Astrocyte (in vitro differentiated cells and primary cell): ENCODE results near the gene ELMO1. TPM values are rescaled to one million over a fixed set of nuclear protein-coding genes. Genes with fewer than 3 reads are reported as not detected.

Source experiments
- DNase-seq: peaks from one replicate; pipeline ENCODE4 v3.0.0-alpha.2; 2010; ENCODE audit warnings: low read depth
- FAIRE-seq: peaks from 2 replicates; lab custom pipeline; 2011; peaks lifted over from hg19 to GRCh38; lab: Jason Lieb, UNC
- H2AFZ ChIP-seq: 2 replicates; pipeline ENCODE4 v1.6.0; 2012; ENCODE audit warnings: low read depth, low read length, inconsistent platforms
- H3K27ac ChIP-seq: 2 replicates; pipeline ENCODE4 v1.5.1; 2011; ENCODE audit warnings: low read depth, low read length, inconsistent platforms
- H3K27me3 ChIP-seq: 2 replicates; pipeline ENCODE4 v1.6.0; 2011; ENCODE audit warnings: low read length, inconsistent platforms; ENCODE audit not compliant: insufficient read depth
- H3K36me3 ChIP-seq: 2 replicates; pipeline ENCODE4 v1.5.1; 2011; ENCODE audit warnings: low read length, inconsistent platforms; ENCODE audit not compliant: insufficient read depth
- H3K4me1 ChIP-seq: 2 replicates; pipeline ENCODE4 v1.5.1; 2011; ENCODE audit warnings: low read length, inconsistent platforms; ENCODE audit not compliant: insufficient read depth
- H3K4me2 ChIP-seq: 2 replicates; pipeline ENCODE4 v1.6.0; 2012; ENCODE audit warnings: low read length, inconsistent platforms
- H3K4me3 ChIP-seq: 2 replicates; pipeline ENCODE4 v1.5.1; 2011; ENCODE audit warnings: low read depth, mild to moderate bottlenecking, low read length, inconsistent platforms; ENCODE audit not compliant: insufficient read depth
- H3K79me2 ChIP-seq: 2 replicates; pipeline ENCODE4 v1.6.0; 2012; ENCODE audit warnings: mild to moderate bottlenecking, low read length, inconsistent platforms; ENCODE audit not compliant: insufficient read depth
- H3K9ac ChIP-seq: 2 replicates; pipeline ENCODE4 v1.6.0; 2012; ENCODE audit warnings: mild to moderate bottlenecking, low read length, inconsistent platforms
- H3K9me3 ChIP-seq: 2 replicates; pipeline ENCODE4 v1.5.1; 2012; ENCODE audit warnings: low read depth, mild to moderate bottlenecking, low read length, inconsistent platforms; ENCODE audit not compliant: insufficient read depth
- H4K20me1 ChIP-seq: 2 replicates; pipeline ENCODE4 v1.6.0; 2012; ENCODE audit warnings: low read length, inconsistent platforms; ENCODE audit not compliant: insufficient read depth
- H3K27ac Mint-ChIP-seq: one replicate; pipeline ENCODE4 v1.8.0; 2021; ENCODE audit warnings: mild to moderate bottlenecking, mixed read lengths; ENCODE audit not compliant: unreplicated experiment
- H3K27me3 Mint-ChIP-seq: one replicate; pipeline ENCODE4 v1.8.0; 2021; ENCODE audit warnings: low read depth, mixed read lengths; ENCODE audit not compliant: unreplicated experiment
- H3K36me3 Mint-ChIP-seq: one replicate; pipeline ENCODE4 v1.8.0; 2021; ENCODE audit warnings: low read depth, mixed read lengths; ENCODE audit not compliant: unreplicated experiment
- H3K4me1 Mint-ChIP-seq: one replicate; pipeline ENCODE4 v1.8.0; 2021; ENCODE audit warnings: low read depth, mixed read lengths; ENCODE audit not compliant: unreplicated experiment
- H3K4me3 Mint-ChIP-seq: one replicate; pipeline ENCODE4 v1.8.0; 2021; ENCODE audit warnings: mild to moderate bottlenecking, moderate library complexity, mixed read lengths; ENCODE audit not compliant: unreplicated experiment
- H3K9me3 Mint-ChIP-seq: one replicate; pipeline ENCODE4 v1.8.0; 2021; ENCODE audit warnings: mild to moderate bottlenecking, mixed read lengths; ENCODE audit not compliant: unreplicated experiment
- EZH2 ChIP-seq: IDR thresholded peaks from 2 replicates; pipeline ENCODE4 v1.6.1; 2012; ENCODE audit warnings: mild to moderate bottlenecking, low read length, inconsistent platforms; ENCODE audit not compliant: insufficient read depth
- total RNA-seq: library from RNA; stranded (reverse); gene quantifications from 2 replicates; pipeline ENCODE4 v1.2.1, GENCODE V29; 2021
- TF ChIP-seq, protein P1 (sequence below): IDR thresholded peaks from 2 replicates; pipeline ENCODE4 v1.5.1; 2011; ENCODE audit warnings: low read depth, mild to moderate bottlenecking, inconsistent platforms, low read length, moderate library complexity; ENCODE audit not compliant: insufficient read depth

Gene ELMO1
- total RNA-seq, 1 donor from 2014 or later: 20.4 TPM

DNA sequence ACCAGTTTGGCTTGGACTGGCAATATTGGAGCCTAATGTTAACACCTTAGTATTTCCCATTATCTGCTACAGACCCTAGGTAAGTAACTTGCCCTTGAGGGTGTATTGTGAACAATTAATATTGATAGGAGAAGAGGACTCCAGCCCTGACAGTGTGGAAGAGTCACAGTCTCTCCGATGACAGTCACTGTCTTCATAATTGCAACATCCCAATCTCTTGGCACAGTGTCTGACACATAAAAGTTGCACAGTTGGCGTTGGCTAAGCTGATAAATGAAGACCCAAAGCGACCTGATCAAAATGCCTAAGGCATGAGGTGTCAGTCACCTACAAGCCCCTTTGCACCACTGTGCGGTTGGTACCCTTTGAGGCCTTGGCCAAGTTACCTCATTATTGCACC, 569.6 kb downstream of the ELMO1 start:
- Mint-ChIP-seq H3K27ac (no peak overlapping the region), H3K36me3 (no peaks in the 10 kb centered on the region), H3K27me3 (peaks cover 5% of the 10 kb centered on the region), H3K9me3 (no peaks in the 10 kb centered on the region), H3K4me3 (no peak overlapping the region), H3K4me1 (peaks cover 3% of the 10 kb centered on the region)
- H3K4me3 ChIP-seq: no peak overlapping the region
- no peaks in the 10 kb centered on the region for H4K20me1 ChIP-seq
- H3K27ac ChIP-seq: no peak overlapping the region
- no peaks in the 10 kb centered on the region for H3K4me1 ChIP-seq
- H3K79me2 ChIP-seq: no peaks in the 10 kb centered on the region
- no peak overlapping the region for H3K9ac ChIP-seq
- TF ChIP-seq, protein P1, sequence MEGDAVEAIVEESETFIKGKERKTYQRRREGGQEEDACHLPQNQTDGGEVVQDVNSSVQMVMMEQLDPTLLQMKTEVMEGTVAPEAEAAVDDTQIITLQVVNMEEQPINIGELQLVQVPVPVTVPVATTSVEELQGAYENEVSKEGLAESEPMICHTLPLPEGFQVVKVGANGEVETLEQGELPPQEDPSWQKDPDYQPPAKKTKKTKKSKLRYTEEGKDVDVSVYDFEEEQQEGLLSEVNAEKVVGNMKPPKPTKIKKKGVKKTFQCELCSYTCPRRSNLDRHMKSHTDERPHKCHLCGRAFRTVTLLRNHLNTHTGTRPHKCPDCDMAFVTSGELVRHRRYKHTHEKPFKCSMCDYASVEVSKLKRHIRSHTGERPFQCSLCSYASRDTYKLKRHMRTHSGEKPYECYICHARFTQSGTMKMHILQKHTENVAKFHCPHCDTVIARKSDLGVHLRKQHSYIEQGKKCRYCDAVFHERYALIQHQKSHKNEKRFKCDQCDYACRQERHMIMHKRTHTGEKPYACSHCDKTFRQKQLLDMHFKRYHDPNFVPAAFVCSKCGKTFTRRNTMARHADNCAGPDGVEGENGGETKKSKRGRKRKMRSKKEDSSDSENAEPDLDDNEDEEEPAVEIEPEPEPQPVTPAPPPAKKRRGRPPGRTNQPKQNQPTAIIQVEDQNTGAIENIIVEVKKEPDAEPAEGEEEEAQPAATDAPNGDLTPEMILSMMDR: no peak
- TF ChIP-seq EZH2: no peak
- DNase-seq (no peak), FAIRE-seq (no peak)
- H2AFZ ChIP-seq: no peak overlapping the region
- H3K4me2 ChIP-seq: no peak overlapping the region
- no peaks in the 10 kb centered on the region for H3K9me3 ChIP-seq
- no peaks in the 10 kb centered on the region for H3K27me3 ChIP-seq
- no peaks in the 10 kb centered on the region for H3K36me3 ChIP-seq

- no peaks in the 10 kb centered on the region for H3K36me3 Mint-ChIP-seq
These were observed 570.4 kb downstream of the ELMO1 start for GRCh38 chr7:36878288-36878687.

DNA sequence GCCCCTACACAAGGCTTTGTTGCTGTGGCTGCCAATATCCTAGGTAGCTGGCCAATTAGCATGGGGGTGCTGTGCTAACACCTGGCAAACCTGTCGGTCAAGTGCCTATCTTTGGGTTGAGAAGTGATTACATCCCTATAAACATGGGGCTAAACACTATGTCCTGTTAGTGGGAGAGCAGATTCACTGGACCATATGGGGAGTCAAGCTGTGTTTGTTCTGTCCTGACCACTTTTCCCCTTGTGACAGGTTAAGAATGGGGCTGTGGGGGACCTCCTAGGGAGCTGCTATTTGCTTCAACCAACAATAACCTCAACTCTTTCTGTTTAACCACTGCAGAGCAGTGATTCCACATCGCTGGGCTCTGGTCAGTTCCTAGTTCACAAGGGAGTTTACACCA, 572.9 kb downstream of the ELMO1 start:
- DNase-seq (no peak), FAIRE-seq (no peak)
- Mint-ChIP-seq H3K27ac (no peak overlapping the region), H3K9me3 (no peaks in the 10 kb centered on the region), H3K36me3 (peaks cover 6% of the 10 kb centered on the region), H3K4me1 (peaks cover 3% of the 10 kb centered on the region), H3K27me3 (no peaks in the 10 kb centered on the region), H3K4me3 (no peak overlapping the region)
- Histone ChIP-seq H3K9ac (no peak overlapping the region), H3K9me3 (no peaks in the 10 kb centered on the region), H3K4me1 (no peaks in the 10 kb centered on the region), H2AFZ (no peak overlapping the region), H3K27me3 (no peaks in the 10 kb centered on the region), H3K27ac (no peak overlapping the region), H4K20me1 (no peaks in the 10 kb centered on the region), H3K4me3 (no peak overlapping the region), H3K36me3 (no peaks in the 10 kb centered on the region), H3K4me2 (no peak overlapping the region), H3K79me2 (no peaks in the 10 kb centered on the region)
- no peak for TF ChIP-seq EZH2
- TF ChIP-seq, protein P1: no peak

More at GRCh38 chr7:36878288-36878687, 570.4 kb downstream of the ELMO1 start:
- DNase-seq (no peak), FAIRE-seq (no peak)
- H3K27ac Mint-ChIP-seq: no peak overlapping the region
- Histone ChIP-seq H3K4me3 (no peak overlapping the region), H2AFZ (no peak overlapping the region), H3K4me1 (no peaks in the 10 kb centered on the region), H3K9ac (no peak overlapping the region), H3K9me3 (no peaks in the 10 kb centered on the region), H4K20me1 (no peaks in the 10 kb centered on the region), H3K36me3 (no peaks in the 10 kb centered on the region), H3K27ac (no peak overlapping the region), H3K27me3 (no peaks in the 10 kb centered on the region), H3K79me2 (no peaks in the 10 kb centered on the region), H3K4me2 (no peak overlapping the region)
- H3K27me3 Mint-ChIP-seq: peaks cover 5% of the 10 kb centered on the region
- H3K9me3 Mint-ChIP-seq: no peaks in the 10 kb centered on the region
- no peak overlapping the region for H3K4me3 Mint-ChIP-seq
- TF ChIP-seq, protein P1: no peak
- no peak for TF ChIP-seq EZH2
- peaks cover 3% of the 10 kb centered on the region for H3K4me1 Mint-ChIP-seq
